ENCODE results near the gene KRTAP12-2.
A peak's percentile ranks its signal among the peaks of the same experiment; 100 is the strongest.
"Not testable (repeated sequence)": the region's sequence is repeated elsewhere in the genome, so short reads cannot be mapped to it uniquely, and the experiment has no call there.

KRTAP12-2 gene

DNA sequence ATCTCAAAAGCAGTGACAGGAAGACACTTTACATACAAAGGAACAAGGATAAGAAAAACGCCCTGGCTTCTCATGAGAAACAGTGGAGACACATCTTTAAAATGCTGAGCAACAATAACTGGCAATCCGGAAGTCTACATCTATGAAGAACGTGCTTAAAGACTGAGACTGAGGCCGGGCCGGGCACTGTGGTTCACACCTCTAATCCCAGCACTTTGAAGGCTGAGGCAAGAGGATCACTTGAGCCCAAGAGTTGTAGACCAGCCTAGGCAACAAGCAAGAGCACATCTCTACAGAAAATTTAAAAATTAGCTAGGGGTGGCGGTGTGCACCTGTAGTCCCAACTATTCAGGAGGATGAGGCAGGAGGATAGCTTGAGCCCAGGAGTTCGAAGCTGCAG lies 17.4 kb upstream of the KRTAP12-2 start:
- no peak for DNase-seq (ENCODE audit: low read depth in 2 of 2)

DNA sequence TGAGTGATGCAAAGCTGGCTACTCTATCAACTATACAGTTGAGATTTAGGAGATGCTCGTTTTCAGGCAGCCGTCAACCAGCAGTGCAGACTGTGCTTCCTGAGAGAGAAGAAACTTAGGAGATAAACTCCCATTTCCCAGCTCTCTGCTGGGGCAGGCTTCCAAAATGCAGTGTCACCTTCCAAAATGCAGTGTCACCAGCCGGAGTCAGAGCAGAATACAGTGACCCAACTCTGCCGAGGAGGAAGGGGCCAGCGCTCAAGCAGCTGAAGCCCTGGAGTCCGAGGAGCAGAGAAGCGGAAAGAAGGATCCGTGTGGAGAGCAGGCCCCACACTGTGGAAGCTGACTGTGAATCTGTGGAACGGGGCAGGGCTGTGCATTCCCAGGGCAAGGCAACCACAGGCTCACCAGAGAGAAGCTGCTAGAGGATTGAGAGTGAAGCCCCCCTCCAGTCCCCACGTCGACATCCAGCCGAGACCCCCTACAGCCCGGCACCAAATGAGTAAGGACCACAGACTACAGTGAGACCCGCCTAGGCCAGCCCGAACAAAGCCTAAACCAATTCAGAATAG lies 15.9 kb upstream of the KRTAP12-2 start:
- DNase-seq (ENCODE audit: low read depth in 2 of 2): no peak

DNA sequence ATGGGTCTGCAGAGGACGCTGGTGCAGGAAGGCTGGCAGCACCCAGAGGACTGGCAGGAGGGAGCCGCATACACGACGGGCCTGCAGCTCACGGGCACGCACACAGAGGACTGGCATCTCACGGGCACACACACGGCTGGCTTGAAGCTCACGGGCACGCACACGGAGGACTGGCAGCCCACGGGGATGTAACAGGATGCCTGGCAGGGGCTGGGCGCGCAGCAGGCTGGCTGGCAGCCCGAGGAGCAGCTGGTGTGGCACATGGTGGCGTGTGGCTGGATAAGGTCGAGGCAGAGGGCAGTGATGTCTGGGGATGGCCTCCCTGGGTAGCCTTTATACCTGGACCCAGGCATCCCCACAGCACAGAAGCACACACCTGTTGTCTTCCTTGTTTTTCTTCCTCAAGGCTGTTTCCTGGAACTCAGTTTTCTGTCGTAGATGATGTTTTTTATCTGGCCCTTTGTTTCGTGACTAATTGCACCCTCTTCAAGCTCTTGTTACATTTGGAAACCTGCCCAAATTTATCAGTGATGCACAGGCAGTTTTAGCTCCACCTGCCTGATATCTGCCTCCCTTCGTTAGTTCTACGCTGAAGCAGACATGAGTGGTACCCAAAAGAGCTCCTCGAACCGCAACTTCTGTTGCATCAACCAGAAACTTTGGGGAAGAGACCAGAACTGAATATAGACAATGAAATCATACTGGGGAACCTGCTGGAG lies 15.3 kb upstream of the KRTAP12-2 start, which contains the start of gene KRTAP12-1:
Gene KRTAP12-1 (minus strand): TSS at position 303 of the 719 bp plus-strand sequence. CDS start 40 bp downstream, at position 263.
- DNase-seq (ENCODE audit: low read depth in 2 of 2): no peak

GRCh38 chr21:44681152-44681551 lies 14.4 kb upstream of the KRTAP12-2 start:
- DNase-seq (ENCODE audit: low read depth in 2 of 2): no peak

DNA sequence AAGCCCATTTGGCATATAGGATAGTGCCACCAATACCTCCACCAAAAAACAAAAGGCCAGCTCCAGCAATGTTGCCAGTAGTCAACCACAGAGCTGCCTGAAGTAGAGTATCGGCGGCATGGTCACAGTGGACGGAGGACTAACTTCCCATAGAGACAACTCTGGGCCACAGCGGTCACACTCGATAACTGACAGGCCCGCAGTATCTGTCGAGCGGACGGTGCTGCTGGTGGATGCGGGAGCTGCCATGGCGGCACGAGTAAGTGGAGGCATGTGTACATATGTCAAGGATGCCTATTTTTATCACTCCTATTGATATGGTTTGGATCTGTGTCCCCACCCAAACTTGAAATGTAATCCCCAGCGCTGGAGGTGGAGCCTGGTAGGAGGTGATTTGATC lies 11.2 kb upstream of the KRTAP12-2 start:
- DNase-seq (ENCODE audit: low read depth in 2 of 2): no peak

DNA sequence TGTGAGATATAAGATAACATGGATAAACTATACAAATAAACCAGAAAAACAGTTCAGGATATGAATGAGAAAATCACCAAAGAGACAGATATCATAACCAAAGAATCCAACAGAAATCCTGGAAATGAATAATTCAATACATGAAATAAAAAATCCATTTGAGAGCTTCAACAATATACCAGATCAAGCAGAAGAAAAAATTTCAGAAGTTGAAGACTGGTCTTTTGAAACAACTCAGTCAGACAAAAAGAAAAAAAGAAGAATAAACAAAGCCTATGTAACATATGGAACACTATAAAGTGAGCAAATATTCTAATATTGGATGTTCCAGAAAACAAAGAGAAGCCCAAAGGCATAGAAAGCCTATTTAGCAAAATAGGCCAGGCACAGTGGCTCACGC lies 5.2 kb upstream of the KRTAP12-2 start:
- DNase-seq (ENCODE audit: low read depth in 2 of 2): no peak

- no peak for DNase-seq (ENCODE audit: low read depth in 2 of 2)
Observed at GRCh38 chr21:44670642-44671432, 4.1 kb upstream of the KRTAP12-2 start.

GRCh38 chr21:44667612-44668011 lies 885 bp upstream of the KRTAP12-2 start:
- DNase-seq (ENCODE audit: low read depth in 2 of 2): no peak

DNA sequence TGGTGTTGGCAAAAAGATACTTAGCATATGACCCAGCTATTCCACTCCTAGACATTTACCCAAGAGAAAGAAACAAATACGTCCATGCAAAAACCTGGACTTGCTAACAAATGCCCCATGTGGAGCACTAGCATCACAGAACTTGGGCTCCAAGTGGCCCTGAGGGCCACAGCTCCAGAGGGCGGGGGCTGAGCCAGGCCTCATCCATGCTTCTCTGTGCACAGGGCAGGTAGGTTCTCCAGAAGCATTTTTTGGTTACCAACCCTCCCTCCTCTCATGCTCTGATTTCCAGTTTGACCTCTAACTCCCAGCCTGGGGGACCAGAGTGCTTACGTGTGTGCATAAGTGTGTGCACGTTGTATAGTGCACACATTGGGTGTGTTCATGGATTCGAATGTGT lies 2.0 kb downstream of the KRTAP12-2 start:
- no peak for DNase-seq (ENCODE audit: low read depth in 2 of 2)

GRCh38 chr21:44661567-44661966 lies 5.2 kb downstream of the KRTAP12-2 start:
- DNase-seq (ENCODE audit: low read depth in 2 of 2): not testable (repeated sequence)

DNA sequence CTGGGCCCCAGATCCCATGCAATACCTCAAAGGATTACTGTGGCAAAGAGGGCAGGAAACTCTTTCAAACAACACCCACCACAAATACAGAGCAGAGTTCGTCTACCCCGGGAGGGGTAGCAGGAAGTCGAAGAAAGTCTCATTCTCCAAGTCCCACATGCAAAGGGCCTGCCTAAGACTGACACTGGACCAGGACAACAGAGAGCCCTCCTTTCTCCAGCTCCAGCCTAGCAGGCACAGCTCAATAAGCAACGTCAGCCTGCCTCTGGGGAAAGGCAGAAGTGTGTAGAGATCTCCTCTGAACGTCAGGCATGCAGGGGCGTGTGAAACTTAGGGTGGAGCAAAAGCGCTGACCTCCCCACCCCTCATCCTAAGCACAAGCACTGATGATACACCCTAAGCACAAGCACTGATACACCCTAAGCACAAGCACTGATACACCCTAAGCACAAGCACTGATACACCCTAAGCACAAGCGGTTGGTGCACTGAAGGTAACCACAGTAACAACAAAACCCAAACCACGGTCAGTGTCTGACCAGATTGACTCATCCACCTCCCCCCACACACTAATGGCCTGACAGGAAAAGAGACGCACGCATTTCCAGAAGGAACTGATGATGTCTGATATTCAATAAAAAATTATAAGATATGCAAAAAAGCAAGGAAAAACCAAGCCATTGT lies 7.7 kb downstream of the KRTAP12-2 start:
- DNase-seq (ENCODE audit: low read depth in 2 of 2): no peak

DNA sequence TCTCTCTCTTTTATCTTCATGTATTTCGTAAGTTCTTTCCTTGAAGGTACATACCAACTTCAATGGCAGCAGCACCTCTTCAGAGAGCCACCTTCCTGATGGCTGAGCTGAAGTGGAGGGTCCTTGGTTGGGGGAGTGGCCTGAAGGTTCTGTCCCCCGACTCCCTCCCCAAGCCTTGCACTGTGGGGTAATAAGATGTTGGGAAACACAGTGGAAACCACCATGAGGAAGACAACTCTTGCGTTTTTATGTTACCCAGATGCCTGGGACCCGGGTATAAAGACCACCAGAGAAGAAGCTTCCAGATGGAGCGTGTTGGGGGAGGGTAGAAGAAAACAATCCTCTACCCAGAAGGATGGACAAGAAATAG lies 8.2 kb downstream of the KRTAP12-2 start:
- no peak for DNase-seq (ENCODE audit: low read depth in 2 of 2)

DNA sequence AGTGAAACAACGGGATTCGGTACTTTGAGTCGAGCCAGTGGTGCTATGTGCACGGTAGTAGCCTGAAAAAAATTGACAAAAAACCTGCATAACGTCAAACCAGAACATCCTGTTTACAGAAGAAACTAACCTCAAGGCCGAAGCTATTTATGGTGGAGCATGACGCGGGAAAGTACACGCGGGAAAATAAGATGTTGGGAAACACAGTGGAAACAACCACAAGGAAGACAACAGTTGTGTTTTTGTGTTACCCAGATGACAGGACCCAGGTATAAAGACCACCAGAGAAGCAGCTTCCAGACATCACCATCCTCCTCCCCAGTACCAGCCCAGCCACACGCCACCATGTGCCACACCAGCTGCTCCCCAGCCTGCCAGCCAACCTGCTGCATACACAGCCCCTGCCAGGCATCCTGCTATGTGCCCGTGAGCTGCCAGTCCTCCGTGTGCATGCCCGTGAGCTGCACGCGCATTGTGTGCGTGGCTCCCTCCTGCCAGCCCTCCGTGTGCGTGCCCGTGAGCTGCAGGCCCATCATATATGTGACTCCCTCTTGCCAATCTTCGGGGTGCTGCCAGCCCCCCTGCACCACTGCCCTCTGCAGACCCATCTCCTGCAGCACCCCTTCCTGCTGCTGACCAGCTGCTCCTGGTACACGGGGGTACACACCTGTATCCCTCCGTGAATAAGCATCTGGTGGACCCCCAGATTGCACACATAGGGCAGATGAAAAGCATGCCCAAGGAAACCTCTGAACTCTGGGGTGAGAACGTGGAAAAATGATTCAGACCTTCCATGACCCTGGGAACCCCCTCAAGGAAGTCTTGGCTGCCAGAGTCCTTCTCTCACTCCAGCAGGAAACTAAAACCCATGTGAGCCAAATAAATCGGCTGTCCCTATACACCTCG lies 8.8 kb downstream of the KRTAP12-2 start, which contains the start of gene KRTAP12-3:
Gene KRTAP12-3 (plus strand): TSS at position 298 of the 906 bp plus-strand sequence. CDS start 48 bp downstream, at position 346.
- DNase-seq (ENCODE audit: low read depth in 2 of 2): peak in 1 of 2 donors; percentile 15

DNA sequence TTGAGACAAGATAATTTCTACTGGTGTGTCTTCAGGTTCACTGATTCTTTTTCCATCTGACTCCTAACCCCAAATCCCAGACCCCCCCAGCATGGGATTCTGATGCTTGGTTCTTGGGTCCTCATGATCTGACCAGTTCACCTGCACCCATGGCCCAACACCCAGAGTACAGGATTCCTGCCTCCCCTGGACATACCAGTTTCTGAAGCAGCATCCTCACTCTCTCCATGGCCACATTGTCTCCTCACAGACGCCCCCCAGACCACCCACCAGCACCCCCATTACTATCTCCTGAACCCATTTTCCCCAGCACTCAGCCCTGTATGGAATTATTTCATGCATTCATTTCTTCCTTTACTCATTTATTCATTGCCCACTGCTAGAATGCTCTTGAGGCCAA lies 9.9 kb downstream of the KRTAP12-2 start:
- DNase-seq (ENCODE audit: low read depth in 2 of 2): no peak

DNA sequence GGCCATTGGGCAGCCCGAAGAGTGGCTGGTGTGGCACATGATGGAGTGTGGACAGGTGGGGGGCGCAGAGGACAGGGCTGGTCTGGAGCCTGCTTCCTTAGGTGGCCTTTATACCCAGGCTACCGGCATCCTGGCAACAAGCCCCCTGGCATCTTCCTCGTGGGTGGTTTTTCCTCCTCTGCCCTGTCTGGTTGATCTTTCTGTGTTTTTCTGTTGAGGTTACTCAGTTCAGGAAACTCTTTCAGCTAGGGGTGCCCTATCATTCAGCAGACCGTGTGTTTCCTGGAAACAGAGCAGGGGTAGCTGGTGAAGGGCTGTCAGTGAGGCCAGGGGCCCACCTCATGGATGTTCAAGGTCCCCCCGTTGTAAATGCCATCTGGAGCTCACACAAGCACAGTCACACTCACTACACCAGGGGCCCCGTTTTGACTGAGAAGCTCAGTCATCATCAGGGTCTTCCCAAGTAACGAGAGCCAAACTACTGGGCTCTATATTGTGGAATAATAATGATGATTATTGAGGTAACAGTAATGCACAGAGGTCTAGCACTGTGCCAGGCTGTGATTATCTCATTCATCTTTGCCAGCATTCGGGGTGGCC lies 12.1 kb downstream of the KRTAP12-2 start, which contains the start of gene KRTAP12-4:
Gene KRTAP12-4 (minus strand): TSS at position 84 of the 600 bp plus-strand sequence. CDS start 45 bp downstream, at position 39.
- no peak for DNase-seq (ENCODE audit: low read depth in 2 of 2)

- DNase-seq (ENCODE audit: low read depth in 2 of 2): peak in 1 of 2 donors; percentile 18
Observed at GRCh38 chr21:44653656-44654575, 12.8 kb downstream of the KRTAP12-2 start.

DNA sequence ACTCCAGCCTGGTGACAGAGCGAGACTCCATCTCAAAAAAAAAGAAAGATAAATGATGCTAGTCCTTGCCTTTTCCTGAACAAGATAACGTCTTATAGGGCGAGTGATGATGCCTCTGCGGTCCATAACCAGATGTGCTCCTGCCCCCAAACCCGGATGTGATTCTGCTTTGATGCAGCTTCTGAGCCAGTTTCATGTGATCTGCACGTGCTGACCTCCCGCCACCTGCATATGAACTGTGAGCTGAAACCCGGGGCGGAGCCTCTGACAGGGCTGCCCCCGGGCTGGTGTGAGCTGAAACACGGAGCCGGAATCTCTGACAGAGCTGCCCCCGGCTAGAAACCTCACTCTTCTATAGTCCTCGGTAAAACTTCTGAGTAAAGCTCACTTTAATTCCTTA lies 13.6 kb downstream of the KRTAP12-2 start:
- no peak for DNase-seq (ENCODE audit: low read depth in 2 of 2)

DNA sequence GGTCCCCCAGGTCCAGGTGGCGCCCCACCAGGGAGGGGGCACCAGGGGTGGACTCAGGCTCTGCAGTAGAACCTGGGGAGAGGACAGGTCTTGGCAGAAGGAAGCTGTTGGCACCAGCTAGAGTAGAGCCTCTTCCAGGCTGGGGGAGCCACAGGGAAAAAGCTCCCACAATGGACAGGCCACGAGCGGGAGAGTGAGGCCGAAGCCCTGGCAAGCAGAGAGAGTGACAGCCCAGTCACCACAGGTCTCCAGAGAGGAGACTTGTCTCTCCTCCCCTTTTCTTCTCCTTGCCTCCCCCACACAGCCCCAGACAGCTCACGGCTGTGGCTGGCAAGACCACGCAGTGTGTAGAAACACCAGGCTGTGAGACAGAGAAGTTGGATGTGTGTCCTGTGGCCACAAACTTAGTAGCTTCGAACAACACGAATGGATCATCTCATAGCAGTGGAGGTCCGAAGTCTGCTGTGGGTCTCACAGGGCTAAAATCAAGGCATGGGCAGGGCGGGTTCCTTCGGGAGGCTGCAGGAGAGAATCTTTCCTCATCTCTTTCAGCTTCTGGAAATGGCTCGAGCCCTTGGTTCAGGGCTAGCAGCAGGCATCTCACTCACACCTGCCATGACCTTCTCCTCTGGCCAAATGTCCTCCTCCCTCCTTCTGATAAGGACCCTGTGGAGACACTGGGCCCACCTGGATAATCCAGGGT lies 15.6 kb downstream of the KRTAP12-2 start:
- no peak for DNase-seq (ENCODE audit: low read depth in 2 of 2)
